Ascending aorta (tissue), 2 donors: ENCODE measurements around the gene VPS4B. TPM values are rescaled to one million over a fixed set of nuclear protein-coding genes. Genes with fewer than 3 reads are reported as not detected.
"Not testable (repeated sequence)": the region's sequence is repeated elsewhere in the genome, so short reads cannot be mapped to it uniquely, and the experiment has no call there.

Experiments used
- DNase-seq, 2 donors: peaks; one replicate each; pipeline ENCODE4 v3.0.0-alpha.2; 2019; ENCODE audit warnings: low spot score in 2 of 2
- H3K27ac ChIP-seq, 2 donors: fragments of 200-600 bp; sonication (generic); one replicate each; pipeline ENCODE4 v1.5.1; 2016 to 2017; ENCODE audit warnings: mild to moderate bottlenecking in 1 of 2
- H3K27me3 ChIP-seq: fragments of 200-600 bp; sonication (generic); one replicate; pipeline ENCODE4 v1.5.1; 2017
- H3K36me3 ChIP-seq, 2 donors: fragments of 200-600 bp; sonication (generic); one replicate each; pipeline ENCODE4 v1.5.1; 2016
- H3K4me1 ChIP-seq, 2 donors: fragments of 200-600 bp; sonication (generic); one replicate each; pipeline ENCODE4 v1.5.1; 2016 to 2017; ENCODE audit warnings: mild to moderate bottlenecking in 1 of 2
- H3K4me3 ChIP-seq, 2 donors: fragments of 200-600 bp; sonication (generic); one replicate each; pipeline ENCODE4 v1.5.1; 2016 to 2017; ENCODE audit warnings: mild to moderate bottlenecking in 1 of 2
- H3K9me3 ChIP-seq, 2 donors: fragments of 200-600 bp; sonication (generic); one replicate each; pipeline ENCODE4 v1.5.1; 2016
- intact Hi-C: fragments of 100-400 bp; cut with DNase I; formaldehyde crosslinking; loops from one replicate; pipeline ENCODE4 v1.15.1; 2023
- total RNA-seq: library from RNA; depleted of rRNA; stranded (reverse); fragments of >200 nt; gene quantifications from one replicate; pipeline ENCODE4 v1.1.0, GENCODE V29; 2016
- TF ChIP-seq, protein P1 (sequence below), 3 experiments: fragments of 200-600 bp in 2 of 3; fragments of 450-650 bp in 1 of 3; sonication (generic) in 2 of 3; IDR thresholded peaks; one replicate each; pipeline ENCODE4 v1.5.1; 2016 to 2019; ENCODE audit warnings: antibody characterized with exemption in 3 of 3, mild to moderate bottlenecking in 1 of 3, moderate library complexity in 1 of 3

VPS4B gene
- total RNA-seq, 1 donor from 2014 or later = 16.7 TPM

DNA sequence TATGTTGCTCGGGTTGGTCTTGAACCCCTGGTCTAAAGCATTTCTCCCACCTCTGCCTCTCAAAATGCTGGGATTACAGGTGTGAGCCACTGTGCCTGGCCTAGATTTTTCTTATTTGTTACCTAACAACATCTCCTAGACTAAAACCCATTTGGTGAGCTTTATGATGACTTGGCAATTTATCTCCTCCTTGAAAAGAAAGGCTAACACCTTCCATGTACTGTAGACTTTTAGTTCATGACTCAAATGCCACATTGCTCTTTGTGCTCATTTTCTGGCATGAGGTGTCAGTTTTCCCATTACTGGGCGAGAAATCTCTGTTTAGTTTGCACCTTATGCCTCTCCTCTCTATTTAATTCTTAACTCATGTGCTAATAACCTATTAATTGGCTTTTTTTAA lies 42.2 kb upstream of the VPS4B start:
- H3K4me3 ChIP-seq = no peak overlapping the region
- H3K36me3 ChIP-seq = no peaks in the 10 kb centered on the region
- TF ChIP-seq, protein P1, sequence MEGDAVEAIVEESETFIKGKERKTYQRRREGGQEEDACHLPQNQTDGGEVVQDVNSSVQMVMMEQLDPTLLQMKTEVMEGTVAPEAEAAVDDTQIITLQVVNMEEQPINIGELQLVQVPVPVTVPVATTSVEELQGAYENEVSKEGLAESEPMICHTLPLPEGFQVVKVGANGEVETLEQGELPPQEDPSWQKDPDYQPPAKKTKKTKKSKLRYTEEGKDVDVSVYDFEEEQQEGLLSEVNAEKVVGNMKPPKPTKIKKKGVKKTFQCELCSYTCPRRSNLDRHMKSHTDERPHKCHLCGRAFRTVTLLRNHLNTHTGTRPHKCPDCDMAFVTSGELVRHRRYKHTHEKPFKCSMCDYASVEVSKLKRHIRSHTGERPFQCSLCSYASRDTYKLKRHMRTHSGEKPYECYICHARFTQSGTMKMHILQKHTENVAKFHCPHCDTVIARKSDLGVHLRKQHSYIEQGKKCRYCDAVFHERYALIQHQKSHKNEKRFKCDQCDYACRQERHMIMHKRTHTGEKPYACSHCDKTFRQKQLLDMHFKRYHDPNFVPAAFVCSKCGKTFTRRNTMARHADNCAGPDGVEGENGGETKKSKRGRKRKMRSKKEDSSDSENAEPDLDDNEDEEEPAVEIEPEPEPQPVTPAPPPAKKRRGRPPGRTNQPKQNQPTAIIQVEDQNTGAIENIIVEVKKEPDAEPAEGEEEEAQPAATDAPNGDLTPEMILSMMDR (IDR thresholded peaks at IDR 0.05) = no peak
- DNase-seq = no peak
- no peaks in the 10 kb centered on the region for H3K27me3 ChIP-seq
- no peak overlapping the region for H3K27ac ChIP-seq
- no peaks in the 10 kb centered on the region for H3K9me3 ChIP-seq
- intact Hi-C loops = no loop called here
- H3K4me1 ChIP-seq = no peaks in the 10 kb centered on the region

DNA sequence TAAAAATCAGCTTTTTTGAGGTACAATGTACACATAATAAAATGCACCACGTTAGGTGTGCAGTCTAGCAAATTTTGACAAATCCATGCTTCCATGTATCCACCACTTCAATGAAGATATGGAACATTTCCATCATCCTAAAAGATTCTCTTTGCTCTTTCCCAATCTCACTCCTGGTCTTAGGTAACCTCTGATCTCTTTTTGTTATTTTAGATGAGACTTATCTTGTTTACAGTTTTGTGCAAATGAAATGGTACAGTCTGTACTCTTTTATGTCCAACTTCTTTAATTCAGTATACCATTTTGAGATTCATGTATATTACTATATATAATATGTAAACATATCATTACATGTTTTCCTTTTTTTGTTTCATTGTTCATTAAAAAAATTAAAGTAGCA lies 38.1 kb upstream of the VPS4B start:
- H3K27me3 ChIP-seq = no peaks in the 10 kb centered on the region
- H3K36me3 ChIP-seq = no peaks in the 10 kb centered on the region
- H3K27ac ChIP-seq = no peak overlapping the region
- DNase-seq = no peak
- H3K4me1 ChIP-seq = no peaks in the 10 kb centered on the region
- intact Hi-C loops = no loop called here
- H3K9me3 ChIP-seq = no peaks in the 10 kb centered on the region
- TF ChIP-seq, protein P1 (IDR thresholded peaks at IDR 0.05) = no peak
- no peak overlapping the region for H3K4me3 ChIP-seq

DNA sequence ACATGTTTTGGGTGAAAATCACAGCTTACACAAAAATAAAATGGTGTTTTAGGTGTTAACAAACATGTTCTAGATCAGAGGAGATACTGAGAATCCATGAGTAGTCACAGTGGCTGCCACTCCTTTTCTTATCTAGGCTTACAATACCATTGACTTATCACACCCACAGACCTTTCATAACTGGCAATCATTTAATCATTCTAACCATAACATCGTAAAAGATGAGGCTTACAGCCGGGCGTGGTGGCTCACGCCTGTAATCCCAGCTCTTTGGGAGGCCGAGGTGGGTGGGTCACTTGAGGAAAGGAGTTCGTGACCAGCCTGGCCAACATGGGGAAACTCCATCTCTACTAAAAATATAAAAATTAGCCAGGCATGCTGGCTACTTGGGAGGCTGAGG lies 35.7 kb upstream of the VPS4B start:
- TF ChIP-seq, protein P1 (IDR thresholded peaks at IDR 0.05) = no peak
- Histone ChIP-seq H3K36me3 (no peaks in the 10 kb centered on the region), H3K4me1 (no peaks in the 10 kb centered on the region), H3K27ac (no peak overlapping the region), H3K27me3 (no peaks in the 10 kb centered on the region), H3K4me3 (no peak overlapping the region), H3K9me3 (no peaks in the 10 kb centered on the region)
- DNase-seq = no peak
- intact Hi-C loops = no loop called here

DNA sequence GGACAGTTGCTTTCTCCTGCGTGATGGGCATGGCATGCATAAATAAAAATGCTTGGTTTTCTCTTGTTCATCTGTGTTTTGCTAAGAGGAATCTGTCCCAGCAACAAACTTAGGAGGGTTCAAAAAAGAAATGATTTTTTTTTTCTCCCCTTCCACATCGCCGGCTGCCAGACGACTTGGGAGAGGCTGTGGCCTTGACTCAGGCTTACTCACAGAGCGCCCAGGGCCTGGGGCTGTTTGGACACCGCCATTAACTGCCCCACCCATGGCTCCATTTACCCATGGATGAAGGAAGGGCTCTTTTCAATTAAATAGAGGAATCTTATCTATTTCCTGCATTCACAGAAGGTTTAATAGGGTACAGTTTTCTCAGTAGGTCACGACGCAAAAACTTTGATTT lies 32.2 kb upstream of the VPS4B start:
- TF ChIP-seq, protein P1 (IDR thresholded peaks at IDR 0.05) = no peak
- intact Hi-C loops = no loop called here

DNA sequence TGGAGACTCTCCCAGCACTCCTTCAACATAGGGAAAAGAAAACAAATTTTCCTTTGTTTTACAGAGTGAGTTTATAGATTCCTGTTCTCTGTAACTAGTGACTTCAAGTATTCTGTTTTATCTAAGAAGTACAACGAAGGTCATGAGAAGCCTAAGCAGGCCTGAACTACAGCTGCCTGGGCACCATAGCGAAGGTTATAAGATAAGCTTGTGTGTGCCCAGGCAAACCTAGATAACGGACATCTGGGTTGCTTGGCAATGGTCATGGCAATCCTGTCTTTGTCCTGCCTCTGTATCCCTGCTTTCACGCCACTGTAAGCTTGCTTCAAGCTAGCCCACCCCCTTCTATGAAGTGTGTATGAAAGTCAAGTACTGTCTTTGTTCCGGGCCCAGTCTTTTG lies 30.5 kb upstream of the VPS4B start:
- DNase-seq, H3K27me3 ChIP-seq, H3K4me1 ChIP-seq, H3K36me3 ChIP-seq, H3K9me3 ChIP-seq, H3K4me3 ChIP-seq, H3K27ac ChIP-seq, intact Hi-C loops: not testable (repeated sequence)

More for the DNA sequence above, 32.2 kb upstream of the VPS4B start:
- Histone ChIP-seq H3K27me3 (no peaks in the 10 kb centered on the region), H3K36me3 (no peaks in the 10 kb centered on the region), H3K4me3 (no peak overlapping the region), H3K4me1 (no peaks in the 10 kb centered on the region), H3K9me3 (no peaks in the 10 kb centered on the region), H3K27ac (no peak overlapping the region)
- no peak for DNase-seq

DNA sequence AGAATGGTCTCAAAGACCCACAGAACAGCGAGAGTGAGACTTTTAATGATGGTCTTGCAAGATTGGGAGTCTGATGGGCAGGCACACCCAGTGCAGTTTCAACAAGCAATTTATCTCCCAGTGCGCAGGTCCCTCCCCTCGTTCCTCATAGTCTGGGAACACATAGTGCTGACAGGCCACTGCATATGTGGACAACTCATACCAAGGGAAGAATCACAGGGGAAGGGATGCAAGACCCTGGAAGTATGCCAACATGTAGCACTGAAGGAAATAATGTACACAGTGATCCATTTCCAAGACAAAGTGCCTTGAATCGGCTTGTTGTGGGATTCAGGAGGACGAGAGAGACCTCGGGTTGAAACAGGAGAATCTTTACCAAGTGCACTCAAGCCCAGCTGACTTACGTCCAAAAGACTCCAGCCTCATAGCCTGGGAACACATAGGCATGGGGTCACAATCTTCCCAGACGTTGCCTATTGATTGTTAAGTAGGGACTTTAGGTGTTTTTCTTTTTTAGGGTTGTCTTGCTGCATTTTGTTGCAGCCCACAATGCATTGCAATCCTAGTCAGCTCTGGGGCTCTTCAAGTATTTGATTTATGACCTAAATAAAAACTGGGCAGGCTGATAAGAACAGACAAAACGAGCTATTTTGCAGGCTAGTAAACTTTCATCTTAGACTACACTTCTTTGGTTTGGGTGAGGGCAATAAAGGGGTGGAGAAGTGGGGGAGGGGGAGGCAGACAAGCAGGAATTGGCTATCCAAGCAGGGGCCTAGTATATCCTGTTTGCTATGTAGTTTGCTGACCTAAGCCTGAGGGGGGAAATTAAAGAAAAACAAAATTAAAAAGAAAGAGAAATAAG lies 29.8 kb upstream of the VPS4B start:
- Histone ChIP-seq H3K4me3 (no peak overlapping the region), H3K9me3 (no peaks in the 10 kb centered on the region), H3K36me3 (no peaks in the 10 kb centered on the region), H3K27ac (no peak overlapping the region), H3K27me3 (no peaks in the 10 kb centered on the region), H3K4me1 (no peaks in the 10 kb centered on the region)
- TF ChIP-seq, protein P1 (IDR thresholded peaks at IDR 0.05) = no peak
- intact Hi-C loops = no loop called here
- no peak for DNase-seq
